Uterine smooth muscle cell (primary cell): ENCODE measurements around the gene FAM184B. TPM values are rescaled to one million over a fixed set of nuclear protein-coding genes. Genes with fewer than 3 reads are reported as not detected.

Experiments used
- total RNA-seq: library from RNA; depleted of rRNA; stranded (reverse); fragments of >200 nt; gene quantifications from 2 replicates; pipeline ENCODE4 v1.2.3, GENCODE V29; 2014

The FAM184B gene
- total RNA-seq: under 0.01 TPM in 1 of 2 replicates, not detected in the other

GRCh38 chr4:17781300-17782287, at the start of gene FAM184B:
Gene FAM184B, minus strand, starts transcription at chr4:17781621. Its CDS starts 322 bp downstream, at chr4:17781299.

GRCh38 chr4:17810260-17811077, 29.0 kb upstream of the FAM184B start, which contains the start of the genes DCAF16 and NCAPG:
Gene DCAF16, minus strand, starts transcription at chr4:17810757. Its CDS starts 6,616 bp downstream, at chr4:17804141.
Gene NCAPG, plus strand, starts transcription at chr4:17810979. Its CDS starts 99 bp downstream, at chr4:17811078.

GRCh38 chr4:17614416-17615299, 166.8 kb downstream of the FAM184B start, which contains the start of gene MED28:
Gene MED28, plus strand, starts transcription at chr4:17614641. Its CDS starts 14 bp downstream, at chr4:17614655.

Other genes starting within 250 kb of the FAM184B start
- gene LAP3, start 204.4 kb downstream of the FAM184B start, total RNA-seq: 89.1 and 116 TPM in 2 replicates
- 13.6 and 14.1 TPM in 2 replicates for gene MED28, start 167.0 kb downstream of the FAM184B start, total RNA-seq
- 20.4 and 22.5 TPM in 2 replicates for gene DCAF16, start 29.1 kb upstream of the FAM184B start, total RNA-seq
- 22.2 and 87.8 TPM in 2 replicates for gene NCAPG, start 29.4 kb upstream of the FAM184B start, total RNA-seq
- 15.2 and 18.0 TPM in 2 replicates for gene LCORL, start 240.1 kb upstream of the FAM184B start, total RNA-seq